K562 (cell line): ENCODE measurements around the gene TM9SF4. TPM values are rescaled to one million over a fixed set of nuclear protein-coding genes. Genes with fewer than 3 reads are reported as not detected.

ENCODE experiments used
- ATAC-seq: fragments of 200-7000 bp; cut with Tn5 transposase; 3 replicates; pipeline ENCODE4 v1.9.1; 2020; ENCODE audit warnings: moderate library complexity
- BruUV-seq: library from RNA; stranded (reverse); fragments of 400-500 nt; replicated peaks from 2 replicates; lab custom pipeline; 2021; lab: Mats Ljungman, UMichigan
- CTCF ChIA-PET: fragments of 300-600 bp; formaldehyde crosslinking; extraction: SDS; loops from one replicate; lab custom pipeline; 2021; ENCODE audit warnings: low intra/inter-chr PET ratio; lab: Yijun Ruan, JAX
- POLR2A ChIA-PET: fragments of 300-600, 350-650 bp; sonication (Branson Sonifier 250); formaldehyde crosslinking; extraction: SDS; loops from one replicate; lab custom pipeline; 2021; ENCODE audit warnings: antibody characterized with exemption, inconsistent platforms; lab: Yijun Ruan, JAX
- DNase-seq, 4 experiments: peaks; one replicate each; pipeline versions ENCODE4 v3.0.0 to v3.0.0-alpha.2; 2011 to 2018; ENCODE audit warnings: low spot score in 3 of 4, mixed read lengths in 3 of 4; ENCODE audit errors: extremely low read depth in 1 of 4
- FAIRE-seq: peaks from 2 replicates; lab custom pipeline; 2011; peaks lifted over from hg19 to GRCh38; lab: Jason Lieb, UNC
- H2AFZ ChIP-seq: 2 replicates; pipeline ENCODE4 v1.6.0; 2011; ENCODE audit warnings: low read depth, low read length, control low read depth, inconsistent platforms
- H3K27ac ChIP-seq: fragments of 200-600 bp; 3 replicates; pipeline ENCODE4 v1.8.0; 2011; ENCODE audit warnings: low read depth, mild to moderate bottlenecking, control low read depth, inconsistent platforms, low read length, moderate library complexity, mixed read lengths; ENCODE audit errors: extremely low read depth
- H3K27me3 ChIP-seq, 2 experiments: fragments of 300-600 bp in 1 of 2; 2 replicates in 1 of 2; 3 replicates in 1 of 2; pipeline versions ENCODE4 v1.6.0 to v1.8.0; 2011; ENCODE audit warnings: inconsistent platforms in 2 of 2, low read length in 2 of 2, mild to moderate bottlenecking in 1 of 2, mixed read lengths in 1 of 2, moderate library complexity in 1 of 2; ENCODE audit not compliant: control insufficient read depth in 2 of 2, insufficient read depth in 2 of 2
- H3K36me3 ChIP-seq: fragments of 300-600 bp; 3 replicates; pipeline ENCODE4 v1.8.0; 2011; ENCODE audit warnings: mild to moderate bottlenecking, low read length, inconsistent platforms; ENCODE audit not compliant: control insufficient read depth, insufficient read depth
- H3K4me1 ChIP-seq, 2 experiments: fragments of 200-600 bp in 1 of 2; replicated peaks in 1 of 2; 2 replicates in 1 of 2; 3 replicates in 1 of 2; pipeline versions ENCODE4 v1.5.1 to v1.8.0; 2011; ENCODE audit warnings: inconsistent platforms in 2 of 2, low read length in 2 of 2, mild to moderate bottlenecking in 1 of 2, mixed read lengths in 1 of 2, moderate library complexity in 1 of 2; ENCODE audit not compliant: control insufficient read depth in 2 of 2, insufficient read depth in 2 of 2
- H3K4me2 ChIP-seq: 2 replicates; pipeline ENCODE4 v1.6.1; 2011; ENCODE audit warnings: low read length, control low read depth, inconsistent platforms, mixed read lengths; ENCODE audit not compliant: insufficient read depth
- H3K4me3 ChIP-seq: fragments of 200-600 bp; sonication (generic), shearing (Covaris generic); 2 replicates; pipeline ENCODE4 v1.5.1; 2016; ENCODE audit warnings: control low read depth, inconsistent platforms
- H3K79me2 ChIP-seq: fragments of 200-600 bp; 3 replicates; pipeline ENCODE4 v1.8.0; 2011; ENCODE audit warnings: low read length, inconsistent platforms; ENCODE audit not compliant: control insufficient read depth, insufficient read depth
- H3K9ac ChIP-seq, 2 experiments: 2 replicates each; pipeline versions ENCODE4 v1.6.0 to v1.6.1; 2011; ENCODE audit warnings: low read depth in 2 of 2, low read length in 2 of 2, control low read depth in 1 of 2, inconsistent platforms in 1 of 2, mild to moderate bottlenecking in 1 of 2, mixed read lengths in 1 of 2; ENCODE audit not compliant: insufficient read depth in 1 of 2
- H3K9me1 ChIP-seq: one replicate; pipeline ENCODE4 v1.6.0; 2011; ENCODE audit warnings: inconsistent platforms, mild to moderate bottlenecking, low read length, moderate library complexity; ENCODE audit not compliant: control insufficient read depth, insufficient read depth
- H3K9me3 ChIP-seq: replicated peaks from 2 replicates; pipeline ENCODE4 v1.5.1; 2011; ENCODE audit warnings: low read depth, low read length, inconsistent platforms; ENCODE audit not compliant: control insufficient read depth, insufficient read depth
- H4K20me1 ChIP-seq: replicated peaks from 2 replicates; pipeline ENCODE4 v1.6.1; 2011; ENCODE audit warnings: low read length, inconsistent platforms, mixed read lengths; ENCODE audit not compliant: control insufficient read depth, insufficient read depth
- ATF4 ChIP-seq: fragments of 450-650 bp; formaldehyde crosslinking; IDR thresholded peaks from 2 replicates; pipeline ENCODE4 v1.4.0; 2022; ENCODE audit warnings: mild to moderate bottlenecking, moderate library complexity
- EHMT2 ChIP-seq: fragments of 450-650 bp; IDR thresholded peaks from 2 replicates; pipeline ENCODE4 v1.6.1; 2018; ENCODE audit warnings: antibody characterized with exemption
- JUN ChIP-seq, 2 experiments: sonication (generic) in 1 of 2; formaldehyde crosslinking in 1 of 2; IDR thresholded peaks; 2 replicates each; pipeline versions ENCODE4 v1.6.1 to v1.8.0; 2012 to 2022; ENCODE audit warnings: borderline replicate concordance in 2 of 2, mild to moderate bottlenecking in 2 of 2, improper control_type of control experiment in 1 of 2, low read depth in 1 of 2, low read length in 1 of 2, missing genetic modification reagents in 1 of 2
- KAT2B ChIP-seq: IDR thresholded peaks from one replicate; pipeline ENCODE4 v1.6.1; 2012; ENCODE audit warnings: low read depth, mild to moderate bottlenecking, control low read depth, inconsistent platforms, low read length, moderate library complexity
- MBD1 ChIP-seq: fragments of 250-450 bp; sonication (Bioruptor Pico); IDR thresholded peaks from 2 replicates; pipeline ENCODE4 v1.8.0; 2022; ENCODE audit warnings: inconsistent platforms
- NR4A1 ChIP-seq, 2 experiments: fragments of 250-450 bp in 1 of 2; fragments of 450-650 bp in 1 of 2; sonication (Bioruptor Pico) in 1 of 2; IDR thresholded peaks; 2 replicates each; pipeline versions ENCODE4 v1.4.0 to v1.6.1; 2016 to 2020; ENCODE audit warnings: mild to moderate bottlenecking in 2 of 2, missing compliant biosample characterization in 1 of 2, missing genetic modification characterization in 1 of 2, moderate library complexity in 1 of 2
- PRPF4 ChIP-seq: fragments of 200-400 bp; formaldehyde crosslinking; IDR thresholded peaks from one replicate; pipeline ENCODE4 v1.6.1; 2017; ENCODE audit warnings: low read length, low read depth, mild to moderate bottlenecking; ENCODE audit not compliant: insufficient read depth, poor library complexity, severe bottlenecking
- RCOR1 ChIP-seq, 2 experiments: IDR thresholded peaks; 2 replicates each; pipeline ENCODE4 v1.6.1; 2012; ENCODE audit warnings: low read depth in 2 of 2, low read length in 2 of 2, borderline replicate concordance in 1 of 2, improper control_type of control experiment in 1 of 2
- SOX6 ChIP-seq: fragments of 450-650 bp; IDR thresholded peaks from 2 replicates; pipeline ENCODE4 v1.6.1; 2014; ENCODE audit warnings: mild to moderate bottlenecking
- ZBTB33 ChIP-seq: sonication (generic); formaldehyde crosslinking; IDR thresholded peaks from 2 replicates; pipeline ENCODE4 v1.8.1; 2023; ENCODE audit warnings: mild to moderate bottlenecking, missing genetic modification reagents
- ZNF134 ChIP-seq: fragments of 250-450 bp; sonication (Bioruptor Pico); conservative IDR thresholded peaks from 2 replicates; pipeline ENCODE4 v1.4.0; 2020
- ZNF57 ChIP-seq: fragments of 450-650 bp; formaldehyde crosslinking; IDR thresholded peaks from 2 replicates; pipeline ENCODE4 v1.4.0; 2020; ENCODE audit warnings: mild to moderate bottlenecking, moderate library complexity
- ZNF589 ChIP-seq: fragments of 200-800 bp; sonication (Bioruptor generic); IDR thresholded peaks from 2 replicates; pipeline ENCODE4 v1.6.1; 2016; ENCODE audit warnings: low read depth, missing genetic modification characterization, missing compliant biosample characterization
- ZNF655 ChIP-seq: fragments of 250-450 bp; sonication (Bioruptor Pico); IDR thresholded peaks from 2 replicates; pipeline ENCODE4 v1.5.0; 2021
- ZNF707 ChIP-seq: fragments of 250-450 bp; sonication (Bioruptor Pico); conservative IDR thresholded peaks from 2 replicates; pipeline ENCODE4 v1.8.0; 2022; ENCODE audit warnings: inconsistent platforms, mild to moderate bottlenecking, moderate library complexity
- WGBS: fragments of 100-300 bp; shearing (Covaris generic); methylation state at CpG from one replicate; pipeline ENCODE4 v1.1.6; 2016; ENCODE audit warnings: low coverage, mixed read lengths; ENCODE audit not compliant: insufficient coverage; ENCODE audit errors: missing lambda C conversion rate; 5-methylcytosine and 5-hydroxymethylcytosine counted together
- in situ Hi-C: fragments of 300-500 bp; cut with MboI; formaldehyde crosslinking; loops from 4 replicates; pipeline ENCODE4 v1.15.0; 2018; ENCODE audit warnings: inconsistent platforms, mixed read lengths
- intact Hi-C: fragments of 100-400 bp; cut with micrococcal nuclease; formaldehyde crosslinking; loops from 2 replicates; pipeline ENCODE4 v1.14.2; 2022
- polyA plus RNA-seq, 8 experiments: library from polyadenylated mRNA; depleted of rRNA in 4 of 8; stranded (reverse) in 5 of 8; unstranded in 3 of 8; fragments of >200 nt; fragmentation: Nextera tagmentation in 2 of 8; fragmentation: Illumina TruSeq in 1 of 8; extraction: Ambion mirVana in 2 of 8; extraction: Trizol in 1 of 8; gene quantifications; 2 replicates each; pipeline versions ENCODE4 v1.2.1 to v1.2.3, GENCODE V29; 2011 to 2014; ENCODE audit warnings: inconsistent platforms in 1 of 8, missing spikeins in 1 of 8
- total RNA-seq, 7 experiments: library from RNA; depleted of rRNA in 6 of 7; stranded (reverse); fragments of >200 nt in 6 of 7; fragmentation: Illumina TruSeq in 2 of 7; extraction: Trizol in 2 of 7; gene quantifications; 2 replicates each; pipeline versions ENCODE4 v1.2.1 to v1.2.3, GENCODE V29; 2011 to 2021; ENCODE audit warnings: low replicate concordance in 1 of 7

Gene TM9SF4
- total and polyA plus RNA-seq, 9 of the 15 experiments (the other 6 are each of a cell fraction or from before 2014, with no cell fraction given) = 14.5 to 46.3 (median 26.9) TPM

- BruUV-seq = TSS peak; percentile 43
Observed at GRCh38 chr20:32111156-32111686, 1.7 kb downstream of the TM9SF4 start.

More at GRCh38 chr20:32111156-32111686, 1.7 kb downstream of the TM9SF4 start:
- 61% methylated on average over 3 of the region's 3 CpGs for WGBS
- H3K27me3 ChIP-seq = peaks cover 0 to 7% of the 10 kb centered on the region in 2 experiments; a peak in 1 of 5 replicates
- no peak overlapping the region for H3K9ac ChIP-seq
- TF ChIP-seq ZNF134 (CRISPR knock-in tag) (no peak), RCOR1 (IDR thresholded peaks at IDR 0.05; ENCODE audit: borderline replicate concordance in 1 of 2, low read depth in 2 of 2, low read length in 2 of 2) (no peak), ZNF655 (CRISPR knock-in tag) (no peak), ATF4 (CRISPR knock-in tag) (no peak), EHMT2 (no peak), ZNF707 (CRISPR knock-in tag) (no peak), MBD1 (CRISPR knock-in tag) (no peak), SOX6 (no peak), ZNF57 (CRISPR knock-in tag) (no peak), PRPF4 (no peak), ZBTB33 (no peak), JUN (IDR thresholded peaks at IDR 0.05; ENCODE audit: borderline replicate concordance, low read depth, low read length) (no peak), JUN (CRISPR knock-in tag; IDR thresholded peaks at IDR 0.05; ENCODE audit: borderline replicate concordance) (no peak), KAT2B (no peak), NR4A1 (CRISPR knock-in tag; IDR thresholded peaks at IDR 0.05) (no peak), NR4A1 (tag; IDR thresholded peaks at IDR 0.05) (no peak), ZNF589 (CRISPR knock-in tag) (no peak)
- in situ Hi-C loops (no loop called here), intact Hi-C loops (no loop called here)
- H2AFZ ChIP-seq = no peak overlapping the region
- POLR2A ChIA-PET = interaction anchor here (0.6 to 1.0 kb wide), 3 partner anchors 7 to 652 kb away, joined by 3 to 4 read pairs (median 3); no protein-coding TSS in a partner anchor
- ATAC-seq = no peak
- 0 out of 2 replicates have a peak overlapping the region, but pooled peaks have one; percentile 100 for H3K4me2 ChIP-seq
- H4K20me1 ChIP-seq = peaks cover 16% of the 10 kb centered on the region; the same call in 1 of the 2 replicates
- no peak overlapping the region for H3K27ac ChIP-seq
- H3K9me3 ChIP-seq = no peaks in the 10 kb centered on the region; the same call in 1 of the 2 replicates
- H3K4me1 ChIP-seq = peaks cover 0 to 10% of the 10 kb centered on the region in 2 experiments; a peak in 2 of 5 replicates
- peaks cover 64% of the 10 kb centered on the region for H3K79me2 ChIP-seq
- peaks cover 28% of the 10 kb centered on the region for H3K36me3 ChIP-seq
- no peak for DNase-seq
- FAIRE-seq = no peak
- CTCF ChIA-PET = no interaction called here
- H3K9me1 ChIP-seq = no peaks in the 10 kb centered on the region
- peak overlapping the region; percentile 89; the same call in 1 of the 2 replicates for H3K4me3 ChIP-seq
